Measurements from ENCODE around the gene SECISBP2. TPM values are rescaled to one million over a fixed set of nuclear protein-coding genes. Genes with fewer than 3 reads are reported as not detected.

Gene SECISBP2
- total RNA-seq, 1 donor from 2014 or later: 55.6 TPM

GRCh38 chr9:89345476-89345875 lies 27.2 kb downstream of the SECISBP2 start:
- Histone ChIP-seq H3K9me3 (no peaks in the 10 kb centered on the region), H3K27ac (no peak overlapping the region), H3K4me1 (no peaks in the 10 kb centered on the region), H3K27me3 (ENCODE audit: low read depth) (no peaks in the 10 kb centered on the region), H3K4me3 (no peak overlapping the region), H3K36me3 (peaks cover 100% of the 10 kb centered on the region)
- DNase-seq: no peak
- intact Hi-C loops (cut with DNase I): no loop called here
- ATAC-seq: no peak
- no peak for TF ChIP-seq CTCF (IDR thresholded peaks at IDR 0.05)

GRCh38 chr9:89346696-89347095 lies 28.4 kb downstream of the SECISBP2 start:
- no peak for TF ChIP-seq CTCF (IDR thresholded peaks at IDR 0.05)

GRCh38 chr9:89347651-89348050 lies 29.4 kb downstream of the SECISBP2 start:
- no peak for TF ChIP-seq CTCF (IDR thresholded peaks at IDR 0.05)
- Histone ChIP-seq H3K27ac (no peak overlapping the region), H3K9me3 (no peaks in the 10 kb centered on the region), H3K4me3 (no peak overlapping the region), H3K27me3 (ENCODE audit: low read depth) (no peaks in the 10 kb centered on the region), H3K4me1 (peaks cover 14% of the 10 kb centered on the region), H3K36me3 (peaks cover 100% of the 10 kb centered on the region)
- DNase-seq: no peak
- intact Hi-C loops (cut with DNase I): no loop called here
- ATAC-seq: no peak

More at GRCh38 chr9:89346696-89347095, 28.4 kb downstream of the SECISBP2 start:
- Histone ChIP-seq H3K36me3 (peaks cover 100% of the 10 kb centered on the region), H3K4me3 (no peak overlapping the region), H3K27ac (no peak overlapping the region), H3K9me3 (no peaks in the 10 kb centered on the region), H3K27me3 (ENCODE audit: low read depth) (no peaks in the 10 kb centered on the region), H3K4me1 (peaks cover 4% of the 10 kb centered on the region)
- intact Hi-C loops (cut with DNase I): no loop called here
- ATAC-seq (no peak), DNase-seq (no peak)

GRCh38 chr9:89349607-89350006 lies 31.3 kb downstream of the SECISBP2 start:
- H3K36me3 ChIP-seq: peaks cover 100% of the 10 kb centered on the region
- no peak for TF ChIP-seq CTCF (IDR thresholded peaks at IDR 0.05)

GRCh38 chr9:89350988-89351557 lies 32.8 kb downstream of the SECISBP2 start:
- Histone ChIP-seq H3K4me3 (no peak overlapping the region), H3K9me3 (no peaks in the 10 kb centered on the region), H3K4me1 (peaks cover 19% of the 10 kb centered on the region), H3K36me3 (peaks cover 100% of the 10 kb centered on the region), H3K27me3 (ENCODE audit: low read depth) (no peaks in the 10 kb centered on the region), H3K27ac (no peak overlapping the region)
- intact Hi-C loops (cut with DNase I): no loop called here
- peak in 1 of 2 donors; percentile 11 for ATAC-seq
- no peak for TF ChIP-seq CTCF (IDR thresholded peaks at IDR 0.05)
- no peak for DNase-seq

More at GRCh38 chr9:89349607-89350006, 31.3 kb downstream of the SECISBP2 start:
- H3K27me3 ChIP-seq (ENCODE audit: low read depth): no peaks in the 10 kb centered on the region
- no peak overlapping the region for H3K27ac ChIP-seq
- DNase-seq (no peak), ATAC-seq (no peak)
- intact Hi-C loops (cut with DNase I): no loop called here
- peaks cover 19% of the 10 kb centered on the region for H3K4me1 ChIP-seq
- no peaks in the 10 kb centered on the region for H3K9me3 ChIP-seq
- H3K4me3 ChIP-seq: no peak overlapping the region

Measured in lower lobe of right lung (tissue), 2 donors.